Right atrium auricular region (tissue), 2 donors: ENCODE measurements around the gene DLST. TPM values are rescaled to one million over a fixed set of nuclear protein-coding genes. Genes with fewer than 3 reads are reported as not detected.
A peak's percentile ranks its signal among the peaks of the same experiment; 100 is the strongest.

Experiments used
- DNase-seq: peaks from one replicate; pipeline ENCODE4 v3.0.0-alpha.2; 2019; ENCODE audit warnings: low spot score
- H3K27ac ChIP-seq, 2 donors: fragments of 200-600 bp; sonication (generic); 1 replicate in 1 of 2; 2 replicates in 1 of 2; pipeline ENCODE4 v1.5.1; 2016 to 2019
- H3K27me3 ChIP-seq, 2 donors: fragments of 200-600 bp; sonication (generic); one replicate each; pipeline versions ENCODE4 v1.5.1 to v1.6.0; 2017 to 2019
- H3K36me3 ChIP-seq: fragments of 200-600 bp; sonication (generic); one replicate; pipeline ENCODE4 v1.5.1; 2016
- H3K4me1 ChIP-seq, 2 donors: fragments of 200-600 bp; sonication (generic); one replicate each; pipeline versions ENCODE4 v1.5.1 to v1.6.0; 2017 to 2019
- H3K4me3 ChIP-seq, 2 donors: fragments of 200-600 bp; sonication (generic); 1 replicate in 1 of 2; 2 replicates in 1 of 2; pipeline ENCODE4 v1.5.1; 2017 to 2019; ENCODE audit warnings: mild to moderate bottlenecking in 1 of 2, moderate library complexity in 1 of 2
- H3K9me3 ChIP-seq, 2 donors: fragments of 200-600 bp; sonication (generic); one replicate each; pipeline ENCODE4 v1.5.1; 2019
- CTCF ChIP-seq, 2 donors: fragments of 200-600 bp; sonication (generic); IDR thresholded peaks; one replicate each; pipeline ENCODE4 v1.5.1; 2019; ENCODE audit warnings: antibody characterized with exemption in 2 of 2
- total RNA-seq, 2 donors: library from RNA; depleted of rRNA; stranded (reverse); fragments of >200 nt; gene quantifications; one replicate each; pipeline ENCODE4 v1.1.0, GENCODE V29; 2016

Gene DLST
- total RNA-seq, 2 donors from 2014 or later, result 71.1 to 105 TPM

GRCh38 chr14:74920281-74920680, 38.6 kb downstream of the DLST start:
- no peaks in the 10 kb centered on the region for H3K27me3 ChIP-seq
- H3K9me3 ChIP-seq, result no peaks in the 10 kb centered on the region
- peaks cover 0 to 45% of the 10 kb centered on the region in 2 donors for H3K4me1 ChIP-seq
- TF ChIP-seq CTCF (IDR thresholded peaks at IDR 0.05), result no peak
- no peak overlapping the region for H3K4me3 ChIP-seq
- no peak for DNase-seq
- H3K36me3 ChIP-seq, result no peaks in the 10 kb centered on the region
- H3K27ac ChIP-seq, result no peak overlapping the region

- Histone ChIP-seq H3K36me3 (no peaks in the 10 kb centered on the region), H3K27me3 (no peaks in the 10 kb centered on the region), H3K4me3 (no peak overlapping the region), H3K9me3 (no peaks in the 10 kb centered on the region), H3K27ac (no peak overlapping the region), H3K4me1 (peaks cover 0 to 40% of the 10 kb centered on the region in 2 donors)
- no peak for TF ChIP-seq CTCF (IDR thresholded peaks at IDR 0.05)
- DNase-seq, result no peak
Measured at GRCh38 chr14:74921053-74921620, 39.4 kb downstream of the DLST start.

- H3K36me3 ChIP-seq, result no peaks in the 10 kb centered on the region
- no peak for DNase-seq
- H3K4me1 ChIP-seq, result peaks cover 0 to 30% of the 10 kb centered on the region in 2 donors
- H3K27ac ChIP-seq, result peak overlapping the region; percentile 60 to 75
- no peaks in the 10 kb centered on the region for H3K9me3 ChIP-seq
- no peaks in the 10 kb centered on the region for H3K27me3 ChIP-seq
- peak overlapping the region; percentile 55 to 78 for H3K4me3 ChIP-seq
- TF ChIP-seq CTCF (IDR thresholded peaks at IDR 0.05), result no peak
Measured at GRCh38 chr14:74921987-74922751, 40.5 kb downstream of the DLST start.

- H3K27me3 ChIP-seq, result no peaks in the 10 kb centered on the region
- peak within 1 kb of the TSS; percentile 55 to 78 for H3K4me3 ChIP-seq
- peak in 1 of 2 donors; percentile 30 for TF ChIP-seq CTCF (IDR thresholded peaks at IDR 0.05)
- H3K4me1 ChIP-seq, result peaks cover 0 to 23% of the 10 kb centered on the region in 2 donors
- H3K9me3 ChIP-seq, result no peaks in the 10 kb centered on the region
- H3K36me3 ChIP-seq, result no peaks in the 10 kb centered on the region
- peak within 1 kb of the TSS; percentile 60 to 75 for H3K27ac ChIP-seq
- peak; percentile 90 for DNase-seq
Measured at GRCh38 chr14:74922752-74923401, 41.2 kb downstream of the DLST start, which contains the start of gene RPS6KL1. Gene RPS6KL1, minus strand, starts transcription at chr14:74923260. Its CDS starts 1,719 bp downstream, at chr14:74921541.

GRCh38 chr14:74924061-74924460, 42.3 kb downstream of the DLST start:
- no peak for DNase-seq
- no peak for TF ChIP-seq CTCF (IDR thresholded peaks at IDR 0.05)
- no peaks in the 10 kb centered on the region for H3K36me3 ChIP-seq

More at GRCh38 chr14:74924061-74924460, 42.3 kb downstream of the DLST start:
- H3K4me3 ChIP-seq, result no peak overlapping the region
- no peaks in the 10 kb centered on the region for H3K9me3 ChIP-seq
- H3K27me3 ChIP-seq, result no peaks in the 10 kb centered on the region
- H3K4me1 ChIP-seq, result peaks cover 0 to 15% of the 10 kb centered on the region in 2 donors
- H3K27ac ChIP-seq, result no peak overlapping the region
